HepG2 (cell line): Measurements from ENCODE around the gene THAP9. TPM values are rescaled to one million over a fixed set of nuclear protein-coding genes. Genes with fewer than 3 reads are reported as not detected.

Experiments
- CREB1 ChIP-seq, 2 experiments: fragments of 450-650 bp in 1 of 2; IDR thresholded peaks; 2 replicates each; pipeline ENCODE4 v1.6.1; 2016 to 2017; ENCODE audit warnings: control low read depth in 1 of 2, mild to moderate bottlenecking in 1 of 2, missing compliant biosample characterization in 1 of 2, missing genetic modification characterization in 1 of 2
- DNMT1 ChIP-seq: sonication (generic); formaldehyde crosslinking; IDR thresholded peaks from 2 replicates; pipeline ENCODE4 v1.5.1; 2020; ENCODE audit warnings: mild to moderate bottlenecking, missing genetic modification reagents
- EP300 ChIP-seq, 3 experiments: sonication (generic) in 1 of 3; formaldehyde crosslinking in 1 of 3; IDR thresholded peaks; 2 replicates each; pipeline versions ENCODE4 v1.5.1 to v1.6.1; 2011 to 2020; ENCODE audit warnings: low read depth in 2 of 3, low read length in 2 of 3, borderline replicate concordance in 1 of 3, improper control_type of control experiment in 1 of 3, mild to moderate bottlenecking in 1 of 3, missing genetic modification reagents in 1 of 3, moderate library complexity in 1 of 3
- FOXJ3 ChIP-seq: sonication (generic); formaldehyde crosslinking; IDR thresholded peaks from 2 replicates; pipeline ENCODE4 v1.4.0; 2020; ENCODE audit warnings: missing genetic modification reagents, mild to moderate bottlenecking, borderline replicate concordance
- GATAD2A ChIP-seq: IDR thresholded peaks from 2 replicates; pipeline ENCODE4 v1.6.1; 2016
- HNF1A ChIP-seq, 2 experiments: sonication (generic) in 1 of 2; formaldehyde crosslinking in 1 of 2; IDR thresholded peaks; 2 replicates each; pipeline versions ENCODE4 v1.4.0 to v1.6.1; 2016 to 2020; ENCODE audit warnings: borderline replicate concordance in 1 of 2, low read depth in 1 of 2, mild to moderate bottlenecking in 1 of 2, missing genetic modification reagents in 1 of 2
- MBD4 ChIP-seq: IDR thresholded peaks from 2 replicates; pipeline ENCODE4 v1.6.1; 2012; ENCODE audit warnings: low read length, inconsistent platforms, borderline replicate concordance
- NCOA2 ChIP-seq: sonication (generic); formaldehyde crosslinking; IDR thresholded peaks from 2 replicates; pipeline ENCODE4 v1.8.0; 2022; ENCODE audit warnings: inconsistent platforms
- PHF20 ChIP-seq: sonication (generic); formaldehyde crosslinking; IDR thresholded peaks from 2 replicates; pipeline ENCODE4 v1.5.0; 2020; ENCODE audit warnings: mild to moderate bottlenecking, missing genetic modification reagents
- POLR2A ChIP-seq, 2 experiments: IDR thresholded peaks; 2 replicates each; pipeline ENCODE4 v1.6.1; 2011; ENCODE audit warnings: low read depth in 2 of 2, low read length in 2 of 2, mild to moderate bottlenecking in 1 of 2, moderate library complexity in 1 of 2; ENCODE audit not compliant: insufficient read depth in 1 of 2
- REPIN1 ChIP-seq: sonication (generic); formaldehyde crosslinking; IDR thresholded peaks from 2 replicates; pipeline ENCODE4 v1.8.0; 2022; ENCODE audit warnings: missing genetic modification reagents, low read depth, mild to moderate bottlenecking, borderline replicate concordance
- ZFP62 ChIP-seq: sonication (generic); formaldehyde crosslinking; IDR thresholded peaks from 2 replicates; pipeline ENCODE4 v1.4.0; 2020; ENCODE audit warnings: missing genetic modification reagents
- ZMYM4 ChIP-seq: sonication (generic); formaldehyde crosslinking; IDR thresholded peaks from 2 replicates; pipeline ENCODE4 v1.8.1; 2023; ENCODE audit warnings: mild to moderate bottlenecking, missing genetic modification reagents
- ZNF12 ChIP-seq: sonication (generic); formaldehyde crosslinking; IDR thresholded peaks from 2 replicates; pipeline ENCODE4 v1.5.0; 2020; ENCODE audit warnings: missing genetic modification reagents
- ZNF354B ChIP-seq: sonication (generic); formaldehyde crosslinking; IDR thresholded peaks from 2 replicates; pipeline ENCODE4 v1.8.0; 2022; ENCODE audit warnings: mild to moderate bottlenecking, missing genetic modification reagents
- ZNF574 ChIP-seq: sonication (generic); formaldehyde crosslinking; IDR thresholded peaks from 2 replicates; pipeline ENCODE4 v1.4.0; 2020; ENCODE audit warnings: missing genetic modification reagents
- polyA plus RNA-seq, 8 experiments: library from polyadenylated mRNA; depleted of rRNA in 3 of 8; stranded (reverse) in 7 of 8; unstranded in 1 of 8; fragments of >200 nt; fragmentation: Illumina TruSeq in 4 of 8; extraction: Trizol in 4 of 8; gene quantifications; 2 replicates each; pipeline versions ENCODE4 v1.2.1 to v1.2.3, GENCODE V29; 2011 to 2016; ENCODE audit warnings: low read depth in 4 of 8, missing spikeins in 1 of 8, mixed read lengths in 1 of 8; ENCODE audit not compliant: insufficient read depth in 1 of 8
- total RNA-seq, 5 experiments: library from RNA; depleted of rRNA; stranded (reverse); fragments of >200 nt; fragmentation: Illumina TruSeq; extraction: Trizol; gene quantifications; 2 replicates each; pipeline ENCODE4 v1.2.3, GENCODE V29; 2016; ENCODE audit warnings: low read depth in 1 of 5
- TF ChIP-seq, protein P1 (sequence below): sonication (generic); formaldehyde crosslinking; IDR thresholded peaks from 2 replicates; pipeline ENCODE4 v1.5.0; 2020; ENCODE audit warnings: mild to moderate bottlenecking, low read depth, missing genetic modification reagents, borderline replicate concordance
- TF ChIP-seq, protein P2 (sequence below): IDR thresholded peaks from 2 replicates; pipeline ENCODE4 v1.6.1; 2016; ENCODE audit warnings: mild to moderate bottlenecking
- TF ChIP-seq, protein P3 (sequence below): IDR thresholded peaks from 2 replicates; pipeline ENCODE4 v1.6.1; 2012; ENCODE audit warnings: inconsistent platforms

THAP9 gene
- total and polyA plus RNA-seq, 2 of the 13 experiments (the other 11 are each of a cell fraction or from before 2014, with no cell fraction given) = 6.0 to 7.2 TPM

DNA sequence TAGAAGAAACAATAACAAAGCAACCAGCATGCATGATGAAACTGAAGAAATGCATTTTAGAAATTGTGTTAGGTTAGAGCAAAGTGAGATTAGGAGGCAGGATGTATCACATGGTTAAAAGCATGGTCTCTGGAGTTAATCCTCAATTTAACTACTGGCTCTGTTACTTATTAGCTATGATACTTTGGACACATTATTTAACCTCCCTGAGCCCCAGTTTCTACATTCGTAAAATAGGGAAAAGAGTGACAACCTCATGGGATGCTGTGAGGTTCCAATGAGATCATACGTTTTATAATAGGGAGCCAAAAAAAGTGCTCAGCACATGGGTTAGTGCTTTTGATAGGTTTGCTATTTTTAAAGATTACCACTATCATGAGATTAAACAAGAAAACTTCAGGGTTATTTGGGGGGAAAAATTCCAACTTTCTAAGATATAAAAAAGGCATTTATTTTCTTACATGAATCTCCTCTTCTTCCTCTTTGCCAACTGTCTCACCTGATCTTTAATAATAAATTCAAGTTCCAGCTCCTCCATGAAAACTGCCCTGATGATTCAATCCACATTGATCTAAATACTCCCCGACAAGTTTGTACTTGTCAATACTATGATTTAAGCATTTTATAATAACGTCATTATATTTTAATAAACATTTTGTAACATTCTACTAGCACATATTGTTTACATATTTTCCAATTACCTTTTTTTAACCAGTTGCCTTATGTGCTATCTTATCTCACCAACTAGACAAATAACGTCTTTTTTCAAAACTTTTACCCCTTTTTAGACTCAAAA lies 14.2 kb upstream of the THAP9 start (continued):
- TF ChIP-seq EP300 (IDR thresholded peaks at IDR 0.05; ENCODE audit: low read depth in 2 of 2, low read length in 2 of 2) (peak in 1 of 2 experiments; percentile 28; a peak in 1 of 4 replicates), EP300 (CRISPR knock-in tag; IDR thresholded peaks at IDR 0.05; ENCODE audit: borderline replicate concordance) (no peak), DNMT1 (CRISPR knock-in tag) (no peak), PHF20 (CRISPR knock-in tag) (no peak), POLR2A (IDR thresholded peaks at IDR 0.05; ENCODE audit: insufficient read depth in 1 of 2, low read depth in 2 of 2, low read length in 2 of 2) (peak; percentile 71 to 83), REPIN1 (CRISPR knock-in tag) (0 out of 2 replicates have a peak, but pooled peaks have one; percentile 24), NCOA2 (CRISPR knock-in tag) (0 out of 2 replicates have a peak, but pooled peaks have one; percentile 14), ZMYM4 (CRISPR knock-in tag) (peak; percentile 30; the same call in 1 of the 2 replicates), GATAD2A (CRISPR knock-in tag) (no peak), HNF1A (IDR thresholded peaks at IDR 0.05; ENCODE audit: low read depth) (peak; percentile 91), HNF1A (CRISPR knock-in tag; IDR thresholded peaks at IDR 0.05; ENCODE audit: borderline replicate concordance) (peak; percentile 69; the same call in 1 of the 2 replicates), MBD4 (peak; percentile 59; the same call in 1 of the 2 replicates), ZNF354B (CRISPR knock-in tag) (no peak), FOXJ3 (CRISPR knock-in tag) (peak; percentile 46; the same call in 1 of the 2 replicates), CREB1 (IDR thresholded peaks at IDR 0.05) (0 out of 2 replicates have a peak, but pooled peaks have one; percentile 9), CREB1 (CRISPR knock-in tag; IDR thresholded peaks at IDR 0.05) (peak; percentile 60), ZNF574 (CRISPR knock-in tag) (no peak), ZFP62 (CRISPR knock-in tag) (no peak), ZNF12 (no peak)
- TF ChIP-seq, protein P1, sequence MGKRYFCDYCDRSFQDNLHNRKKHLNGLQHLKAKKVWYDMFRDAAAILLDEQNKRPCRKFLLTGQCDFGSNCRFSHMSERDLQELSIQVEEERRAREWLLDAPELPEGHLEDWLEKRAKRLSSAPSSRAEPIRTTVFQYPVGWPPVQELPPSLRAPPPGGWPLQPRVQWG (CRISPR knock-in tag) = no peak
- TF ChIP-seq, protein P2, sequence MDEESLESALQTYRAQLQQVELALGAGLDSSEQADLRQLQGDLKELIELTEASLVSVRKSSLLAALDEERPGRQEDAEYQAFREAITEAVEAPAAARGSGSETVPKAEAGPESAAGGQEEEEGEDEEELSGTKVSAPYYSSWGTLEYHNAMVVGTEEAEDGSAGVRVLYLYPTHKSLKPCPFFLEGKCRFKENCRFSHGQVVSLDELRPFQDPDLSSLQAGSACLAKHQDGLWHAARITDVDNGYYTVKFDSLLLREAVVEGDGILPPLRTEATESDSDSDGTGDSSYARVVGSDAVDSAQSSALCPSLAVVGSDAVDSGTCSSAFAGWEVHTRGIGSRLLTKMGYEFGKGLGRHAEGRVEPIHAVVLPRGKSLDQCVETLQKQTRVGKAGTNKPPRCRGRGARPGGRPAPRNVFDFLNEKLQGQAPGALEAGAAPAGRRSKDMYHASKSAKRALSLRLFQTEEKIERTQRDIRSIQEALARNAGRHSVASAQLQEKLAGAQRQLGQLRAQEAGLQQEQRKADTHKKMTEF (CRISPR knock-in tag) = 0 out of 2 replicates have a peak, but pooled peaks have one; percentile 19
- TF ChIP-seq, protein P3, sequence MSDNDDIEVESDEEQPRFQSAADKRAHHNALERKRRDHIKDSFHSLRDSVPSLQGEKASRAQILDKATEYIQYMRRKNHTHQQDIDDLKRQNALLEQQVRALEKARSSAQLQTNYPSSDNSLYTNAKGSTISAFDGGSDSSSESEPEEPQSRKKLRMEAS = peak; percentile 32; the same call in 1 of the 2 replicates
